OCI-LY1 (cell line): ENCODE data around the gene L3MBTL4.

Experiments
- EZH2 ChIP-seq: fragments of 200-600 bp; sonication (generic), shearing (Covaris generic); IDR thresholded peaks from 2 replicates; pipeline ENCODE4 v1.8.0; 2017; ENCODE audit warnings: borderline replicate concordance, mixed run types, mild to moderate bottlenecking, antibody characterized with exemption, low read length, moderate library complexity, mixed read lengths
- TF ChIP-seq, protein P1 (sequence below): fragments of 200-600 bp; sonication (generic), shearing (Covaris generic); IDR thresholded peaks from 2 replicates; pipeline ENCODE4 v1.5.1; 2017; ENCODE audit warnings: mild to moderate bottlenecking, antibody characterized with exemption, low read length, moderate library complexity, mixed read lengths

DNA sequence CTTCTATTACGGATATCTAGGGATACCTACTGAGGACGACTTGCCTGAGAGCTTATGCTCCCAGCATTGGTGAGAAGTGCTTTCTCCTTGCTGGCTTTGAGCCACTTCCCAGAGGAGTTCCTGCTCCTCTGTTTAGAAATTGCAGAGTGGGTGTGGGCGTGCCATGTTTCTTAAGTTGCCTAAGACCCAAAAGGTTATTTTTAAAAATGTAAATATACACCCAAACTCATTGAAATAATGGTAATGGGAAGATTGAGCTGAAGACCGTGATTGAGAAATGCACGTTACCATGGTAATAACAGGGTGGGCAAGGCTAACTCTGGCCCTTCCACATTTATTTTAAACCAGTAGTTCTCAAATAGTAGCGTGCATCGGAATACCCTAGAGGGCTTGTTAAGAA lies 502.1 kb downstream of the L3MBTL4 start:
- TF ChIP-seq, protein P1, sequence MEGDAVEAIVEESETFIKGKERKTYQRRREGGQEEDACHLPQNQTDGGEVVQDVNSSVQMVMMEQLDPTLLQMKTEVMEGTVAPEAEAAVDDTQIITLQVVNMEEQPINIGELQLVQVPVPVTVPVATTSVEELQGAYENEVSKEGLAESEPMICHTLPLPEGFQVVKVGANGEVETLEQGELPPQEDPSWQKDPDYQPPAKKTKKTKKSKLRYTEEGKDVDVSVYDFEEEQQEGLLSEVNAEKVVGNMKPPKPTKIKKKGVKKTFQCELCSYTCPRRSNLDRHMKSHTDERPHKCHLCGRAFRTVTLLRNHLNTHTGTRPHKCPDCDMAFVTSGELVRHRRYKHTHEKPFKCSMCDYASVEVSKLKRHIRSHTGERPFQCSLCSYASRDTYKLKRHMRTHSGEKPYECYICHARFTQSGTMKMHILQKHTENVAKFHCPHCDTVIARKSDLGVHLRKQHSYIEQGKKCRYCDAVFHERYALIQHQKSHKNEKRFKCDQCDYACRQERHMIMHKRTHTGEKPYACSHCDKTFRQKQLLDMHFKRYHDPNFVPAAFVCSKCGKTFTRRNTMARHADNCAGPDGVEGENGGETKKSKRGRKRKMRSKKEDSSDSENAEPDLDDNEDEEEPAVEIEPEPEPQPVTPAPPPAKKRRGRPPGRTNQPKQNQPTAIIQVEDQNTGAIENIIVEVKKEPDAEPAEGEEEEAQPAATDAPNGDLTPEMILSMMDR = no peak
- no peak for TF ChIP-seq EZH2
